HK-2 (cell line): ENCODE data around the gene AQP9.
"Not testable (repeated sequence)": the region's sequence is repeated elsewhere in the genome, so short reads cannot be mapped to it uniquely, and the experiment has no call there.

Experiments used
- DNase-seq: peaks from one replicate; pipeline ENCODE4 v3.0.0-alpha.2; 2018; ENCODE audit not compliant: unreplicated experiment

AQP9 gene, protein sequence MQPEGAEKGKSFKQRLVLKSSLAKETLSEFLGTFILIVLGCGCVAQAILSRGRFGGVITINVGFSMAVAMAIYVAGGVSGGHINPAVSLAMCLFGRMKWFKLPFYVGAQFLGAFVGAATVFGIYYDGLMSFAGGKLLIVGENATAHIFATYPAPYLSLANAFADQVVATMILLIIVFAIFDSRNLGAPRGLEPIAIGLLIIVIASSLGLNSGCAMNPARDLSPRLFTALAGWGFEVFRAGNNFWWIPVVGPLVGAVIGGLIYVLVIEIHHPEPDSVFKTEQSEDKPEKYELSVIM

DNA sequence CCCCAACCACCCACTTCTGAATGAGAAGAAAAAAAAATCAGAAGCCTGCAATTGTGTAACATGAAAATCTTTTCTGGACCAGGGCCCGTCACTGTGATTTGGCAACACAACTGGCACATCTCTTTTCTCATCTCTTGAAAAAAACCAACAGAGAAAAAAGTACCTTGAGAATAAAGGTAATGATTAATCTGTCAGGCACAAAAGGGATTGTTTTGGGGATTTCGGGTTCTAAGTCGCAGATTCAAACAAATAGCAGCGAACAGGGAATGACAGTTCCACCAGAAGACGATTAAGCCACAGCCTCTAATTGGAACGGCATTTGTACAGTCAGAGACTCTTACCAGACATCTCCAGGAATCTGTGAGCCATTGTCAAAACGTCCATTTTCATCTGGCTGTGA lies at the start of gene AQP9:
TSS of gene AQP9 (plus strand) at position 276 of the 400 bp plus-strand sequence. CDS start 185 bp downstream, outside the sequence.
- DNase-seq = no peak

DNA sequence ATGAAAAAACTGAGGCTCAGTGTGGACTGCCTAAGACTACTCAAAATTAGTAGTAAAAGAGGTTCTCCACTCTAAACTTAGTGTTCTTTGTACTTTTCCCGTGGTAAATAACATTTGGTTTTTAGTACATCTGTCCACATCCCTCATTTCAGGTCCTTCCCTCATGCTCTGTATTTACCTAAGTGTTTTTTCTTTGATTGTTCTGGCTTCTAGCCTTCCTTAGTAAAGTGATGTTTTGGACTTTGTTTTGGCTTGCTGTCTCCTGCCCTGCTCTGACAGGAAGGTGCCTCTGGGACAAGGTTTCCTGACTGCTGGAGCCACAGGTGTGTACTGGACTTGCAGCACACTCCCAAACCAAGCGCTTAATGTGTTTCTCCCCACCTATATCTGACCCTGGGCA lies 42.8 kb upstream of the AQP9 start:
- no peak for DNase-seq

DNA sequence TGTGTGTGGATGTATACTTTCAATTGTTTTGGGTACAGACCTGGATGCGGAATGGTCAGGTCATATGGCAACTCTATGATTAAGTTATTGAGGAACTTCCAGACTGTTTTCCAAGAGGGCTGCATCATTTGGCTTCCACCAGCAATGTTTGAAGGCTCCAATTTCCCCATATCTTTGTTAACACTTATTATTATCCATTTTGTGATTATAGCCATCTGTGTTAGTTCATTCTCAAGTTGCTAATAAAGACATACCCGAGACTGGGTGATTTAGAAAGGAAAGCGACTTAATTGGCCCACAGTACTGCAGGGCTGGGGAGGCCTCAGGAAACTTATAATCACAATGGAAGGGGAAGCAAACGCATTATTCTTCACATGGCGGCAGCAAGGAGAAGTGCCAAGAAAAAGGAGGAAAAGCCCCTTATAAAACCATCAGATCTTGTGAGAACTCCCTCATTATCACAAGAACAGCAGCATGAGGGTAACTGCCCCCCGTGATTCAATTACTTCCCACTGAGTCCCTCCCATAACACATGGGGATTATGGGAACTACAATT lies 41.6 kb upstream of the AQP9 start:
- no peak for DNase-seq

DNA sequence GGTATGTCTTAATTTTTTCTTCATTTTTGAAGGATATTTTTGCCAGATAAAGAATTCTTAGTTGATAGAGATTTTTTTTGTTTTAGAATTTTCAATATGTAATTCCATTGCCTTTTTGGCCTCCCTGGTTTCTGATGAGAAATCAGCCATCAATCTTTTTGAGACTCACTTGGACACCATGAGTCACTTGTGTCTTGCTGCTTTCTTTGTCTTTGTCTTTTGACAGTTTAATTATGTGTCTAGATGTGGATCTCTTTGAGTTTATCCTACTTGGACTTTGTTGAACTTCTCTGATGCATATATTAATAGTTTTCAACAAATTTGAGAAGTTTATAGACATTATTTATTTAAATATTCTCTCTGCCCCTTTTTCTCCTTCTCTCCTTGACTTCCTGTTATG lies 34.7 kb upstream of the AQP9 start:
- DNase-seq = no peak

DNA sequence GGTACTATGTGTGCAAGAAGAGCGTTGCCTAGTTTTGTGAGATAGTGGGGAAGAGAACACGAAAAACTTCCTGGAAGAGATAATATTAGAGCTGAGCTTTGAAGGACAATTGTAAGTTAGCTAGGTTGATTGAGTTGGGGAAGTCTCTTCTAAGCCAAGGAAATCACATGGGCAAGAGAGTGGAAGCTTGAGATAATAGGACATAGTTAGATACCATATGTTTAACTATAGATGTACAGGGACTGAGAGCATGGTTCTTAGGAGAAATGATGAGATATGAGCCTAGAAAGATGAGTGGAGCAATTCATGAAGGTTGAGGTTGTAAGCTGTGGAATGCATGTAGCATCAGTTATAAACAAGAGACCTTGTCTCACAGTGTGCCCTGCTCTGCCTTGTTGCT lies 30.1 kb upstream of the AQP9 start:
- DNase-seq = no peak

DNA sequence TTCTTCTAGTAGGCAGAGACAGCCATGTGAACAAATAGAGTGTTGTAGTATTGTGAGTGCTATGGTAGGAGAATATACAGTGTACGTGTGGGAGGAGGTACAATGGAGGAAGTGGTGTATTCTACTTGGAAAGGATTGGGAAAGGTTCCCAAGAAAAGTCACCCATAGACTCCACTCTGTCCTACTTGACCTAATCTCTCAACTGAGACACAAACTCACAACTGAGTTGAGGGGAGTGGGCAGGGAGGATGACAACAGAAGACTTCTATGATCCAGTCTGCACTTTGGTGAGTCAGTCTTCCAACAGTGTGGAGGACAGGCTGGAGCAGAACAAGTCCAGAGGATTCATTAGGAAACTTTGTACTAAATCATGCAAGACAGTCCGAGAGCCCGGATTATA lies 28.8 kb upstream of the AQP9 start:
- no peak for DNase-seq

DNA sequence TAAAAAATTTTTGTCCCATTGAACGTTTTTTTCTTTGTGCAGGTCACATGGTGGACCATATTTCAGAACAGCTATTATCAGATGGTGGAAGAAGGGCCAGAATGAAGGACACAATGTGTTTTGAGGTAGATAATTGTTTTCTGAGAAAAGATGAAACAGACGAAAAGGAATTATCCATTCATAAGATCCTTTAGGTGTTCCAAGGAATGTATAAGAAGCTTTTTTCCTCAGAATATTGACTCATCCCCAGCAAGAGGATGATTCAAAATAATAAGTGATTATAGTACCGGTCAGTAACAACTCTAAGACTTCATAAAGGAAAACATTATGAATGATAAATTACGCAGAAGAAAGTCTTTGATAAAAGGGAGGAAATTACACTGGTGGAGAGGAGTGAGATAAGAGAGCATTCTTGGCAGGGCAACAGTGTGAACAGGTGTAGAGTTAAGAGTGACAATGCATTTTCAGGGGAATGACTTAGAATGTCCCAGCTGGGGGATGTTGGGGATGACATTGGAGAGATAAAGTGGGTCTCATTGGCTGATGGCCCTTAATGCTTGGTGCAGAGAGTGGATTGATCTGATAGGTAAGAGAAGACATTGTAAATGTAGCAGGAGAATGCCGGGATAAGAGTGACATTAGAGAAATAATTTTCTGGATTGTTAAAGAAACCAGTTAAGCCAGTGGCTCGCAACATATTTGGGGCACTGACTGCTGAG lies 27.0 kb upstream of the AQP9 start:
- no peak for DNase-seq

DNA sequence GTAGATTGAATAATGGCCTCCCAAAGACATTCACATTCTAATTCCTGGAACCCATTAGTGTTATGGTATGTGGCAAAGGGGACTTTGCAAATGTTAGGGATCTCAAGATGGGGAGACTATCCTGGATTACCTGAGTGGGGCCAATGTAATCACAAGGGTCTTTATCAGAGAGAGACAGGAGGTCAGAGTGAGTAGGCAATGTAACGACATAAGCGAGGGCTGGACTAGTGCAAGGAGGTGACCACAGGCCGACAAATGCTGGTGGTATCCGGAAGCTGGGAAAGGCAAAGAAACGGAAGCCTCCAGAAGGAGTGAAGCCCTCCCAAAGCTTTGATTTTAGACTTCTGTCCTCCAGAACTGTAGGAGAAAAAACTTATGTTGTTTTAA lies 26.5 kb upstream of the AQP9 start:
- DNase-seq = no peak

DNA sequence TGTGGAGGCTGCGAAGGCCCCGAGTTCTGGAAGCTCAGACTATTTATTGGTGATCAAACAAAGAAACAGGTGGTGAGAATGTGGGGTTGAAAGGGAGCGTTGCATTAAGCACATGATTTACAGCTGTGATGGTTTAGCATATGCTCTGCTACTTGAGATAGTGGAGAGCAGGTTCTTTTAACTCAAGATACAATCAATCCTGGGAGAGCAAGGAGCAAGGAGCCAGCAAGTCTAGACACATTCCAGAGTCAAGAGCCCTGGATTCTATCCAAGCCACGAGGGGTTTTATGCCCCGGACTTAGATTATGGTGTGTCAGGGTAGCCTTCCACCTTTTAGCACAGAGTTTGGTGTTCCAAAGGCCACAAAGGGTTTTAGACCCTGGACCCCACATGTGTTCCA lies 24.8 kb upstream of the AQP9 start:
- not testable (repeated sequence) for DNase-seq

DNA sequence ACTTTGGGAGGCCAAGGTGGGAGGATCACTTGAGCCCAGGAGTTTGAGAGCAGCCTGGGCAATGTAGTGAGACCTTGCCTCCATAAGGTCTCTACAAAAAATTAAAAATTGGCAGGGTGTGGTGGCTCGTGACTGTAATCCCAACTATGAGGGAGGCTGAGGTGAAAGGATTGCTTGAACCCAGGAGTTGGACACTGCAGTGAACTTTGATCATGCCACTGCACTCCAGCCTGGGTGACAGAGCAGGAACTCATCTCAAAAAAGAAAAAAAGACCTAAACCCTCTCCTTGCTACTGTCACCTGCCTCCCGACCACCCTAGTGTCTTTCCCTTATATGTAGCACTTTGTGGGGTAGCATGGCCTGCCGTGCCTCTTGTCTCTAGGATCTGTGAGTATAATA lies 23.8 kb upstream of the AQP9 start:
- no peak for DNase-seq

DNA sequence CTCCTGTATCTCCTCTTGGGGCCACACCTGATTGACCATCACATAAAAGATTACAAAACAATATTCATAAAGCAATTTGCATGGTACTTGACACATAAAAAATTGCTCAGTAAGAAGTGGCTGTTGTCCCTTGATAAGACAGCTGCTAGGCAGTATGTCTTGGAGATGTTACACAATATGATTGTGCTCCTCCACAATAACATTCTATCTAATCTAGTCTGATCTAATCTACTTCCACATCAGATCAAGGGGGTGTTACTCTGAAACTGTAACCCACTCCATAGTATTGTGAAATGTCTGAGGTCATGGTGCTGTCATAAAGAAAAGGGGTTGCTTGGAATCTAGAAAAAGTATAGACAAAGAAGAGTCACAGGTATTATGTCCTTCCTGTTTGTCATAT lies 23.4 kb upstream of the AQP9 start:
- no peak for DNase-seq

DNA sequence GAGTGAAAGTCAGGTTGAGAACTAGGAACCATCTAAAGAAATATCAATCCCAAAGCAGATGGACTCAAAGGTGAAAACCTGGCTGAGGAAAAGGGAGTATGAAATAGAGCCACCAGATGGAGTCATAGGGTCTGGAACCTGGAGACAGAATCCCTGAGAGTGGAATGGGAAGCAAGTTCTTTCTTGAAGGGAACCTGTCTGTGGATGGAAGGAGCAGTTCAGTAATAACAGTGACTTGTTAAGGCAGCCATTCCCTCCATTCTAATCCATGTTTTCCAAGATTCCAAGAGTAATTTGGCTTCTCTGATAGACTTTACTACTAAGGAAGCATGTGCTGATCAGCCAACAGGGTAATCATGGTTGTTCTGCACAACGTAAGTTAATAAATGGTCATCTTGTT lies 22.5 kb upstream of the AQP9 start:
- DNase-seq = no peak

DNA sequence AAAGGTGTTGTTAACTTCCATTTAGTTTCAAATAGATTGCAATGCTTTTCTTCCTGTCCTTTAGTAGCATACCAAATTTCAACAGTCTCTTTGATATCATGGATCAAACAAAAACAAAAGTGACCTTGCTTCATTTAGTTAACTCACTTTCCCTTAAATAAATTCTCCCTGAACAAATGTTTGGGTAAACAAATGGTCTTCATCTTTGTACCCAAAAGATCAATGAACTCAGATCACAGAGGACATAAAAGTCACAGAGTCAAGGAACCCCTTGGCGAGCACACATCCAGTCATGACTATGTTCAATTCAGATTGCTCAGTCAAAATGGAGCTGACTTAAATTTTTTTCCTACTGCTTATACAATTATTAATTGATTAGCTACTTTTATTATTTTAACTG lies 20.6 kb upstream of the AQP9 start:
- no peak for DNase-seq

DNA sequence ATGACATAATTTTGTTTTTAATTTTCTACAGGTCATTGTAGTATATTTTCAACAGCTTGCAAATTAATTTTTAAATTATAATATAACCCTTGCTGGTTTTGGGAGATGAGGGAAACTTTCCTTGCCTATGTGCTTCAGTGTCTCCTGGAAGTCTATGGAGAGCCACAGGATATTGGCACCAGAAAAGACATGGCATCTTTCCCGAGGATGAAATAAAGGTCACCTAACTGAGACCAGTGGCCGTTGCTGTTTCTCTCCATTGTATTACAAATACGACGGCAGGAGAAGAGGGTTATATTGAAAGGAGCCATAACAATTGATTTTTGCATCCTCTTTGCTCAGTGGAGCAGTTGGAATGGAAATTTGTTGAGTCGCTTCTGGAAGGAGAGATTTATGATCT lies 19.9 kb upstream of the AQP9 start:
- DNase-seq = no peak

DNA sequence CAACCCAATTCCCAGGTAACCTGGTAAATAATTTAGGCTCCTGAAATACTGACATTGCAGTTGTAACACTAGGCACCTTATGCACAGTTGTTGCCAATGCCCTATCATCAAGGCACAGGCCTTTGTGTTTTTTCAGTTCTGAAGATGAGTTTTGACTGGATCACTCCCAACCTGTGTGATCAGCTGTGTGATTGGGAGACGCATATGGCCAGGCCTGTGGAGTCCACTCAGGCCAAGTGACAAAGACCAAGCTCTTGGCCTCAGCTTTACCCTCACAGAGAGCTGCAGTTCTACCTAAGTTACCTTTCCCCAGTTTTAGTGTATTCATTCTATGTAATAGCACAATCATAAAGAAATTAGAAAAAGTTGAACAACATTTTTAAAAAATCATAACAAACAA lies 19.2 kb upstream of the AQP9 start:
- DNase-seq = no peak

DNA sequence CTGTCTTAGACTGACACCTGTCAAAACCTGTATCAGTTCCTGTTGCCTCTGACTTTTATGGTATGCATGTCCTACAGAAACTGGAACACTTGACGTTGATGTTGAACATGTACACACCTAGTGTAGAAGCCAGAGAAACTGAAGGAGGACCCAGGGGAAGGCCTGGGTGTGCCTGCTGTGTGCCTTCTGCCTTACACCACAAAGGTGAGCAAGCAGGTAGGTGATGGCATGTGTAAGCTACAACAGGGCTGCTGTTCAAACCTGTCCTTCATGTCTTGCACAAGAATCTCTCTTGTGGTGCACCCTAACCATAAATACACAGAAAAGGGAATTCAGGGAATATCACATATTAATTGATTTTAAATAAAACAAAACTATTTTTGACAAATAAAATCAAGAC lies 13.6 kb upstream of the AQP9 start:
- no peak for DNase-seq

DNA sequence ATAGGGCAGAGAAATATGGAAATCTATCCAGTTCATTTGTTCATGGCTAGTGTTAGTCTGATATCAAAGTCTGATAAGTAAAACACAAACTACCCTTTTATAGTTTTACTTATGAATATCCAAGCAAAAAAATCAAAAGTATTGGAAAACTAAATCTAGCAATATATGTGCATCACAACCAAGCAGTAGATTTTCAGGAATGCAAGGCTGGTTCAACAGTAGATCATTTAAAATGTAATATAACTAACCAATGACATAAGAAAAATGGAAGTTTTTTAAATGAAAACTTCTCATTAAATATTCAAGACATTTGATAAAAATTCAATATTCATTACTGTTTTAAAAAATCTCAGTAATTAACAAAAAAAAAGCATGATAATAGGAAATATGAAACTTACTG lies 12.8 kb upstream of the AQP9 start:
- no peak for DNase-seq

DNA sequence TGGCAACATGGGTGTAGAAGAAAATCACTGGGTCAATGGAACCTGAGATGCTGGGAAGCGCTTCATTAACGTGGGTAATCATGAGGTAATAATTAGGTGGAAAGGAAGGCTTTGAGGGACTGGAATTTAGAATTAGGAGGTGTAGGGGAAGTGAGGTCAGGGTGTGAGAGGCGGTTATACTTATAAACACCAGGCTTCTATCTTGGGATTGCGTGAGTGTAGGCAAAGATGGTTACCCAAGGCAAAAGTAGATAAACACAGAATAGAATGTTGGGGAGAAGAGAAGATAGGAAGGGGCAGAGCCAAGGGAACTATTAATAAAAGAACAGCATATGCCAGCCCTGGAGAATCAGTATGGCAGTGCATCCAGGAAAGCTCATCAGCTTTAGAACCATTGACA lies 3.3 kb upstream of the AQP9 start:
- DNase-seq = no peak

DNA sequence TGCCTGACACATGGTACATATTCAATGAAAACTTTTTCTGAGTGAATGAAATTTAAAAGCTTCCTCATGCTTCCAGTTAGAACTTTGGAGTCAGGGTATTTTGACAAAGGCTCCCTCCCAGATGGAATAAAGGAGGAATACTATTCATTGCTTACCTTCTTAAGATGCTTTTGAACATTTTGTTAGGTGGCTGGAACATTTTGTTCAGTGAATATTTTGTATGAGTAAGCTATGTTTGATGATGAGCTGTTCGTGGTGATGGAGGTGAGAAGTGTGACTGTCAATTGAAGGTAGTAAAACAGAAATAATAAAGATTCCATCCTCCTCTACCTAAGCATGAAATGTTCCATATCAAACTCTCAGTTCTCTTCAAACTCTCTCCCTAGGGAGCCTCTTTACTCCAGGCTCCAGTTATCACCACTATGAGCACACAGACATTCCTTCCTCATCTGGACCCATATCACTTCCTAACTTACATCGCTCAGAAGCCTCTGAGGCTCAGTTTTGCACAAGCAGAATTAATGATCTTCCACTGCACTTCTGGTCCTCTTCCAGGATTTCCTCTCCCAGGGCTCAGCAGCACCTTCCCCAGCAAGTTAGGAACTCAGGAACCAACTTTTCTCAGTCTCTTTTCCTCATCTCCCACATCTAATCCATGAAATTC lies 2.5 kb upstream of the AQP9 start:
- DNase-seq = no peak

DNA sequence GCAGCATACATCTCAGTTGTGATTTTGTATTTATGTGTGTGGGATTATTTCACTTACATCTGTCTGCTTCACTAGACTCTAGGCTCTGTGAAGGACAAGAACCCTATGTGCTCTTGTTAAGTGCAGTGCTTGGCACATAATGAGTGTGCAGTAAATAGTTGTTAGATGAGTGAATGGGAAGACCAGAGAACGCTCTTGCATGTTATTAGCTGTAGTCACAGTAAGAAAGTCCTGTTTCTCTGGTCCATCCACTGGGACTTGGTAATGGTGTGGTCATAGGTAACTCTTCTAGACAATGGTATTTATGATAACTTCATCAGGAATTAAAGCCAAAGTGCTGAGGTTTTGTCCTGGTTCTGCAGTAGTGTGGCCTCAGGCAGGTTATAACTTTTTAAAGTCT lies 1.4 kb upstream of the AQP9 start:
- DNase-seq = no peak

DNA sequence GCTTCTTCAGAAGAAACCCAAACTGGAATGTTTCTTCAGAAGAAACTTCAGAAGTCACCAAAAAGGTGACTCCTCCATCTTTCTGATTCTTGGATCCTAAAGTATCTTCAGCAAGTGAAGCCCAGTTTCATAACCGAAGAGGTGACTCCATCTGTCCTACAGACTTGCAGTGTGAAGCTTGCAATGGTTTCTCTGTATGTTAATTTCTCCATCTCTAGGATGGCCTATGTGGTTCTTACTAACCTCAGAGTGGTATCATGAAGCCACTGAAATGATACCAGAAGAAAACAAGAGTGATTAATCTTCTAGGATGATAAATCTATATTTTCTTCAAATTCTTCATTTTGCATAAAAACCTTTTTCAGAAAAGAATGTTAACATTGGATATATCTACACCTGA lies 495 bp upstream of the AQP9 start:
- no peak for DNase-seq

DNA sequence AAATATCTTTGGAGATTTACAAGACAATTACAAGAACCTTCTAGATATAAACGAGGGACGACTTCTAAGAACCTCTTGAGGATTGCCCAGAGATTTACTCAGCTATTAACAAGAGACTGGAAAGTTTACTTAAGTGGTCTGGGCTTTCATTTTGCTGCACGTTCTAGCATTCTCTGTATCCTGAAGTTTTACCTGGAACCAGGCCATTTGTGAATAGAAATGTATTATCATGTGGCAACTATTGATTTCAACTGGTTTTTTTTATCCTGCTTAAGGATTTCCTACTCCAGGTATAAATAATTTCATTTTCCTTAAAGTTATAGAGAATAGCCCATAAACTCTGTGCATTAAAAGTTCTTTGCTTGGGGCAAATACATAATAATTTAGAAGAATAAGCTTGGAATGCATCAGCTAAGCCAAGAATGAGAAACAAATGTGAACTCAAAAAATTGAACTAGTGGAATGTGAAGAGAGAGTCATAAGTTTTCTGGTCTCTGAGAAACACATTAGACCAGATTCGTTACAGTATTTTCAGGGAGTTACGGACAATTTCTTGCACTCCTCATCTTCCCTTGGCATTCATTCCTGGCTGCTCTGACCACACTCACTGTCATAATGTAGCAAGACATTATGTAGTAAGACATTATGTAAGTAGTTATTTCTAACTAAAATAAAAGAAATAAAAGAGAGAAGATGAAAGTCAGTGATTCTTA lies 1.3 kb downstream of the AQP9 start:
- no peak for DNase-seq
